Dermis microvascular lymphatic vessel endothelial cell (primary cell): ENCODE data around the gene LY6G6C. TPM values are rescaled to one million over a fixed set of nuclear protein-coding genes. Genes with fewer than 3 reads are reported as not detected.

Source experiments
- DNase-seq, 2 donors: peaks; one replicate each; pipeline versions ENCODE4 v3.0.0 to v3.0.0-alpha.2; 2010; ENCODE audit warnings: low read depth in 2 of 2
- total RNA-seq: library from RNA; depleted of rRNA; stranded (reverse); fragments of >200 nt; gene quantifications from 2 replicates; pipeline ENCODE4 v1.2.1, GENCODE V29; 2014

Gene LY6G6C, protein sequence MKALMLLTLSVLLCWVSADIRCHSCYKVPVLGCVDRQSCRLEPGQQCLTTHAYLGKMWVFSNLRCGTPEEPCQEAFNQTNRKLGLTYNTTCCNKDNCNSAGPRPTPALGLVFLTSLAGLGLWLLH
- not detected in 2 replicates for total RNA-seq

DNA sequence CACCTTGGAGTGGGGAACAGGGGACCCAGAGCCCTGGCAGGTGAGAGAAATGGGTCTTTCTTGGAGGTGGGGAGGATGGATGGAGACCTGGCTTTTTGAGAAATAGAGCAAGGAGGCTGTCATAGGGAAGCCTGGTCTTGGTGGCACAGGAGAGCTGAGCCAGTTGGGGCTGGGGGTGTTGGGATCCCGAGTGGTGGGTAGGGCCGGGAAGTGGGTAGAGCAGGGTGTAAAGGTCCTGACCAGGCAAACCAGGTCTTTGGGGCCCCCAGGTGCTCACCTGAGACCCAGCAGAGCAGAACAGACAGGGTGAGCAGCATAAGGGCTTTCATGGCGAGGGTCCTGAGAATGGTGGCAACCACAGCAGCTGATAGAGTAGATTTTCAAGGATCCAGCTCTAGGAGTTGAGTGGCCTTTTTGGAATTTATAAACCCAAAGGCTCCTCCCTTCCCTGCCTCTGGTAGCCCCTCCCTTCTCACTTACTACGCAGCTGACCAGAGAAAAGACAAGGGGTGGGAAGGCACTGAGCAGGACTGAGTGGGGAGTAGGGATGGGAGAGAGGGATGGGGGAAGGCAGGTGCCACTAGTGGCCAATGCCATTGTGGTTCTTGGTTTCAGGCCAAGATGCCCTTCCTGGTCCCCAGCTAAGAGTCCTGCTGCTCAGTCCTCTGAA is at the start of gene LY6G6C:
Gene LY6G6C (minus strand): TSS at position 396 of the 670 bp plus-strand sequence. CDS start 67 bp downstream, at position 329.
- no peak for DNase-seq

DNA sequence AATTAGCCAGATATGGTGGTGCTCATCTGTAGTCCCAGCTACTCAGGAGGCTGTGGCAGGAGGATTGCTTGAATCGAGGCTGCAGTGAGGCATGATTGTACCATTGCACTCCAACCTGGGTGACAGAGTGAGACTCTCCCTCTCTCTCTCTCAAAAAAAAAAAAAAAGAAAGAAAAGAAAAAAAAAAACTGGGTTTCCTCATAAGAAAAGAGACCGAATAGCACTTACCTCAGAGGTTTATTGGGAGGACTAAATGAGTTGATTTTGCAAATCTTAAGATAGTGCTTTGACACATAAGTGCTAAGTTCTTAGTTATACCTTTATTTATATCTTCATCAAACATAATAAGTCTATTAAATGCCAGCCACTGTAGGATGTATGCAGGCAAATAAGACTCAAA is 49.3 kb upstream of the LY6G6C start:
- DNase-seq: no peak

DNA sequence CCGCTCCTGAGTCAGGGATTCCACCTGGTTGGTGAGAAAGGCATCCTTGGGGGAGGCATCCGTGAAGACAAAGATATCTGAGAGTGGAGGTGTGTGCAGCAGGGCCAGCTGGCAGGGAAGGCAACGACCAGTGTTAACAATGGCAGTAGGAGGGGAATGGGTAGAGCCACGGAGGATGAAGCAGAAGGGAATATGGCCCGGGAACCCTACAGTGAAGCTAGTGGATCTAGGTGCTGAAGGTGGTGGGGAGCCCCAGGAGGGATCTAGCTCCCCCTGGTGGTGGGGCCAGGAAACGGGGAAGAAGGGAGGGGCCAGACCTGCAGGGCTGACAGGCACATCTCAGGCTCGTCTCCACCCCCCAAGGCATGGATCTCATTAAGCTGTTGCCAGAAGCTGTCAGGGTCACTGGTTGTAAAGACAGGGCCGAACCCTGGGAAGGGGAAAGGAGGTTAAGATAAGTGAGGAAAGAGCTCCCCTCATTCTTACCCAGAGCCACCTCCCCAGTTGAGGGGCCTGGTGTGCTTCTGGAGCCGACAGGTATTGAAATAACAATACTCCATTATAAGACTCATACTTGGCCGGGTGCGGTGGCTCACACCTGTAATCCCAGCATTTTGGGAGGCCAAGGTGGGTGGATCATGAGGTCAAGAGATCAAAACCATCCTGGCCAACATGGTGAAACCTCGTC is 48.3 kb upstream of the LY6G6C start:
- DNase-seq: peak; percentile 39 to 67

DNA sequence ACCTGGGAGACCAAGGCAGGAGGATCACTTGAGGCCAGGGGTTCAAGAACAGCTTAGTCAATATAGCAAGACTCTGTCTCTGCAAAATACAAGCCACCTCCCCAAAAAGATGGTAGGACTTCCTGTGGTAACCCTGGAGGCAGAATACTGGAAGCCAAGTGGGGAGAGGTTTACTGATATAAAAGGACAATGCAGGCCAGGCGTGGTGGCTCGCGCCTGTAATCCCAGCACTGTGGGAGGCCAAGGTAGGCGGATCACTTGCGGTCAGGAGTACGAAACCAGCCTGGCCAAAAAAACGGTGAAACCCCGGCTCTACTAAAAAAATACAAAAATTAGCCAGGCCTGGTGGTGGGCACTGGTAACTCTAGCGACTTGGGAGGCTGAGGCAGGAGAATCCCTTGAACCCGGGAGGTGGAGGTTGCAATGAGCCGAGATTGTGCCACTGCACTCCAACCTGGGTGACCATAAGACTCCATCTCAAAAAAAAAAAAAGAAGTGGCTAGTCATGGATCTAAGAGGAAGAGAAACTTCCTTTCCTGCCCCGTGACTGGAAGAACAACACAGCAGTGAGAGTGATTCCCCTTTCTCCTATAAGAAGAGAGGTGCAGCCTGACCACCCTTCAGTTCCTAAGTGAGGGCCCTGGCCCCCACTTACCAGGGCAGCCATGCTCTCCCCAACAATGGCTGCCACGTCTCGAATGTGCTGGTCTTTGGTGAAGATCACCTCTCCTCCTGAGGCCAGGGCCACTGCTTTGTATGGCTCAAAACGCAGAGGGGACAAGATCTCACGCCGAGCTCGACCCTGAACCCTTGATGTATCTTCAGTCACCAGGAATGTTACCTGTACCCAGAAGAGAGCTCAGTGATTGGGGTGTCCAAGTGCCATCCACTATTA is 47.1 kb upstream of the LY6G6C start:
- DNase-seq: peak in 1 of 2 donors; percentile 30

DNA sequence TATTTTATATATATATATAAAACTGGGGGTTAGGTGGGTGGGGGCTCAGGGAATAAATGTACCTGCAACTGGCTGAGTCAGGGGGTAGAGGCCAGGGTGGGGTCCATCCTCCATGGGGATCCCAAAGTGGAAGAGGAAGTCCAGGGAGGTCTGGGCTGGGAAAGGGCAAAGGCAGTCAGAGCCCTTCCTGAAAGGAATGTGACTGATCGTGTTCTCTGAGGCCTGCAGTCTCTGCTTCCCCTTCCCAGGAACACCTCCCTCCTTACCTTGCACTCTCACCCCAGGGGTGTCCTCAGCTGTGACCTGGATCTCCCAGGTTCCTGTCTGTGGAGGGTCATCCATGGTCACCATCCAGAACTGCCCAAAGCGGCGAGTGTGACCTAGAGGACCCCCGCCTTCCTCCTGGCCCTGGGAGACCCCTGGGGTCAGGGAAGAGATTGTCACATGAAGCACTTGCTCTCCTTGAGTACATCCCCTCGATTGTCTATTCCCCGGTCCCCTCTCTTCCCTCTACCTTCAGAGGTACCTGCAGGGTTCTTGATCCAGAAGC is 45.6 kb upstream of the LY6G6C start:
- DNase-seq: no peak

DNA sequence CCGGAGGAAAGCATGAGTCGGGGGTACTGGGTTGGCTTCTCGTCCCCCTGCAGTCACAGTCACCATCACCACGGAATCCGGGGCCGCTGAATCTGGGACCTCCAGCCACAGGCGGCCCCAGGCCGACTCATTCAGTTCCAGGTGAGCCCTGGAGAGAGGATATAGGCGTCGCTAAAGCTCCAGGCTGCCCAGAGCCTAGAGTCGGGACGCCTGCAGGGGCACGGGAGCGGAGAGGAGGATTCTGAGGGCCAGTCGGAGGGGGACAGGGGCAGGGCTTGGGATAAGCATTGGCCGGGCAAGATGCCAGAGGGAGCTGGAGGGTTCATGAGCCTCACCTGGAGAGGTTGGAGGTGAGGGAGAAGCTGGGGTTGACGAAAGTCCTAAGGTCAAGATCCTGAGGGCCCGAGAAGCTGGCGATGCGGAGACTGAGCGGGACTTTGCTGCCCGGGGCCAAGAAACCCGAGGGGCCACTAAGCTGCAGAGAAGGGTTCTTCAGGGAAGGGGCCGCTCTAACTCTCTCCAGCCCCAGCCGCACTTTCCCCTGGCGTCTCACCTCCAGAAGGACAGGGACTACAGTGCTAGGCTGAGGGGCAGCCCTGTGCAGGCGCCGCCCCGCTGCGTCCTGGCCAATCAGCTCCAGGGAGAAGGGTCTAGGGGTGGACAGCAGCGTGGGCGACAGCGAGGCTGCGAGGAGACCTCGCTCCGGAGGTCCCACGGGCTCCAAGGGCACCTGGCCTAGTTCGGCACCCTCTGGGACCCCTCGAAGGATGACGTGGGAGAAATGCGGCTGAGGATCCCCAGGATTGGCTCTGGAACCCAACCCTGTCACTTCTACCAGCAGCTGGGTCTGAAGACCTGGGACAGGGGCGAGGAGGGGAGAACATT is 44.6 kb upstream of the LY6G6C start:
- peak in 1 of 2 donors; percentile 45 for DNase-seq

DNA sequence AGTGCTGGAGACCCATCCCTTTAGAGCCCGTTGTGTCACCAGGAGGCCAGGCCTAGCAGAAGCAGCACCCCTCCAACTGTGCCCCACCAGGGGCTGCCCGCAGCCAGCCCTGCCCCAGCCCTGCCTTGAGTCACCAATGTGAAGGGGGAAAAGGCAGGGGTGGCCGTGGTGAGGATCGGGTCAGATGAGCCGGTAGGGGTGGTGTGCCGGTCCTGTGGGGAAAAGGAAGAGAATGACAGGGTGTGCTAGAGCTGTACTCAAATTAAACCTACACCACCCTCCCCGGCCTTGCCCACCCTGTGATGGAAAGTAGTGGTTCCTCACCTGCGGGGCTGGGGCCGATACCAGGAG is 44.0 kb upstream of the LY6G6C start:
- DNase-seq: no peak

DNA sequence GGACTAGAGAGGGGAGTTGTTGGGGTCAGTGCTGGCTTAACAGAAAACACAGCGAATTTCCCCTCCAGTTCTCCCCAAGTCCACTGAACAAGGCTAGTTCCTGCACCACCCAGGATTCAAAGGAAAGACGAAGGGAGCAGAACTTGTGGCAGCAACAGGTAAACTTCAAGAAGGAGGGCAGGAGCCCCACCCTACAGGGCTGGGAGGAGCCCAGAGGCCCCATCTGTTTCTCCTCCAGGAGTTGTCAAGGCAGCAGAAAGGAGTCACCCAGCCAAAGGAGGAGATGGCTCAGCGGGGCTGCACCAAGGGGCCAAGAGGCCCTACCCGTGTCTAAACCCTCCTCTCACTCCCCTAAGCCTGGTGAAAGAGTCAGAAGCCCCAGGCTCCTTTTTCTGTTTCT is 42.7 kb upstream of the LY6G6C start:
- DNase-seq: no peak

DNA sequence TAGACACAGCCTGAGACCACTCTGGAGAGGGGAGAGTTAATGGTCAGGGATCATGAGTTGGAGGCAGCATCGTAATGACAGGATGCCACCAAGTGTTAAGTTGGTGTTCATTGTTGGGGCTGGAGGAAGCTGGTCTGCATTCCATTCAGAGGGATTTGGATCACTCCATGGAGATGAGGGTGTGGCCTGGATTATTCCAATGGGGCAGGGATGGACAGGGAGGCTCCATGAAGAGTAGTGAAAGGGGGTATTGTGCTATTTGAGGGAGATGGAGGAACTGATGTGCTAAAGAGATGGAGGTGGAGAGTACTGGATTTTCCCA is 42.0 kb upstream of the LY6G6C start:
- peak; percentile 63 to 89 for DNase-seq

DNA sequence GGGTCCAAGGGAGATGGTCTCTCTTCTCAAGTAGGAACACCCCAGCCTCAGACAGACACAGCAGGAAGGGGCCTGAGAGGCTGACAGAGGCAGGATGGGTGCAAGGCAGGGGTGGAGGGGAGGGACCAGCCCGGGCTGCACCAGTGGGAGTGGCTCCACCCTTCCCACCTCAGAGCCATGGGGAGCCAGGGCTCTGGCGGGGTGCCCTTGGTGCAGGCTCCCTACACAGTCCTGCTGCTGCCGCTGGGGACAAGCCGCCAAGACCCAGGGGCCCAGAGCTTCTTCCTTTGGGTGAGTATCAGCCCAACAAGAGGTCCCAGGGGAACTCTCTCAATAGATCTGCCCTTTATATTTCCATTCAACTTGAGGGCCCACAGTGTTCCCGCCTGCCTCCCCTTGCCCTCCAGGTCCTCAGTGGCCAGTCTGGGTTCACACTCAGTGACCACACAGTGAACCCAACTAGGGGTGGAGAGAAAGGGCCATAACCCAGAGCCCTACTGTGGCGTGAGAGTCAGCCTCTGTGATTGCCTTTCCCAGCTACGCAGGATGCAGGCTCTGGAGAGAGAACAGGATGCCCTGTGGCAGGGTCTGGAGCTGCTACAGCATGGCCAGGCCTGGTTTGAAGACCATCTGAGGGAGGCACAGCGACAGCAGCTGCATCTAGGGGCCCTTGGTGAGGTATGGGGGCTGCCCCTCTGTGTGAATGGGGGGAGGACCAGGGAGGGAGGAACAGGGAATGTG is 41.5 kb upstream of the LY6G6C start:
- no peak for DNase-seq

DNA sequence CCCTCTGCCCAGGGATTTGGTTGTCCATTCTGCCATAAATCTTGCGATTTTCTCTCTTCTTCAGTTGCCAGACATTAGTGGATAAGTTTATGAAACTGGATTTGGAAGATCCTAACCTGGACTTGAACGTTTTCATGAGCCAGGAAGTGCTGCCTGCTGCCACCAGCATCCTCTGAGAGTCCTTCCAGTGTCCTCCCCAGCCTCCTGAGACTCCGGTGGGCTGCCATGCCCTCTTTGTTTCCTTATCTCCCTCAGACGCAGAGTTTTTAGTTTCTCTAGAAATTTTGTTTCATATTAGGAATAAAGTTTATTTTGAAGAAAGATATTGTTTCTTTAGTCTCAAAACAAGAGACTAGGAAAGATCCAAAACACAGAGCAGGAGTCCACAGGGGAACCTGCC is 40.8 kb upstream of the LY6G6C start, which contains the start of gene SAPCD1:
Gene SAPCD1 (plus strand): TSS at position 301 of the 400 bp plus-strand sequence. CDS start 399 bp downstream, outside the sequence.
- DNase-seq: no peak

DNA sequence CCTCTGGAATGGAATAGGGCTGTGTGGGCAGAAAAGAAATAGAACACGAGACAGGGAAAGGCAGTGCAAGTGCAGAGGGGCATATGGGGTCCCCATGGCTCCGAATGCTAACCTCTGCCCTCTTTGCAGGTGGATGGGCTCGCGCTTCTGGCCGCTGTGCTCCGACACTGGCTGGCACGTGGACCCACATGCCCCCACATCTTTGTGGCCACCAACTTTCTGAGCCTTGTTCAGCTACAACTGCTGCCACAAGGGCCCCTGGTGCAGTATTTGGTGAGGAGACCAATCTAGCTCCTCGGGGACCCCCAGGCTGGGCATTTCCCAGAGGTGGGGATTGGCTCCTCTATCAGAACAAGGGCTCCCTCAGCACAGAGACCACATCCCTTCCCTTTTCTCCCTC is 39.8 kb upstream of the LY6G6C start:
- DNase-seq: no peak

DNA sequence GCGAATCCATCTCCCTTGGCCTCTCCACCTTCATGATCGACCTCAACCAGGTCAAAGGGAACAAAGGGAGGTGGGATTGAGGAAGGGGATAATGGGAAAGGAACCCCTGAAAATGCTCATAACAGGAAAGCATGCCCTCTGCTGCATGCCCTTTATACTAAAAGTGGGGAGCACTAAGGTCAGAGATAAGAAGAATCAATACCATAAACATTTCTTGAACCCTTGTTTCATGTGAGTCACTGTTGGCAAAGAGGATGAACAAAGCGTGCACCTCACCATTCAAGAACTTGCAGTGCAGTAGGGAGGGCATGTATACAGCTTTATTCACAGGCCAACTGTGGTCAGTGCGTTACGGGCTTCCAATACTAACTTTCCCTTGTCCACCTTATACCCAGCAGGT is 39.2 kb upstream of the LY6G6C start:
- no peak for DNase-seq

DNA sequence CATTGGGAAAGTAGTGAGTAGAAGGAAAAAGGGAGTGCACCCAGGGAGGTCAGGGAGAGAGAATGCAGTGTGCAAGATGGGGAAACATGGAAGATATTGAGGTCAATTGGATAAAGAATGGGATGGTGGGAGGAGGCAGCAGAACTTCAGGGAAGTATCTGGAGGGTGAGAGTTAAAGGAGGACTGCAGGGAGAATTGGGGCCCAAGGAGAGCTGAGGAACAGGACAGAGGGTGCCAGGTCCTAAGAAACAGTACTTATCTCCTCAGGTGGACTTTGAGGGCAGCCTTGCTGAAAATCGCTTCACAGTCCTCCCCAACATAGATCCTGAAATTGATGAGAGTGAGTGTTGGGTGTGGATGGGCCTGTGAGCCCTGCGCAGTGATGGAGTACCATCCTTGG is 36.7 kb upstream of the LY6G6C start:
- no peak for DNase-seq

DNA sequence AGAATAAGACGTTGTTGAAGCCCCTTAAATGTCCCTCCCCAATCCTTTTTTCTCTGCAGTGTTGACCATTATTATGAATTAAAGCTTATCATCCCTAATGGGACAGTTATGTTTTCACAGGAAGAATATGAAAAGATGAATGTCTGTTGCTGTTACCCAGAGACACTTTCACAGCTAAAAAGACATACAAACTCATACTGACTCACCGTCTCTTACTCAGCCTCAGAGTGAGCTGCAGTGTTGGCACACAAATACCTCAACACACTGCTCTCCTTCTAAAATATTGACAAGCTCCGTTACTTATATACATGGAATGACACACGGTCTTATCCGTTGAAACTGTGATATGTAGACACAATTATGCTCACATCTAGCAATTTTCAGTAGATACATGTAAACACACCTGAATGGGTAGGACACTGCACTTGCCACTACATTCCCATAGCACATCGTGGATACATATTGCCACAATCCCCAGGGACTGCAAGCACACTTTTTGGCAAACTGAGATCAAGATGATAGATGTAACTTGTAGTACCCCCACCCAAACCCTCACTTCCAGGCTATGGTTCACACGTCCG is 31.3 kb upstream of the LY6G6C start:
- peak in 1 of 2 donors; percentile 24 for DNase-seq

DNA sequence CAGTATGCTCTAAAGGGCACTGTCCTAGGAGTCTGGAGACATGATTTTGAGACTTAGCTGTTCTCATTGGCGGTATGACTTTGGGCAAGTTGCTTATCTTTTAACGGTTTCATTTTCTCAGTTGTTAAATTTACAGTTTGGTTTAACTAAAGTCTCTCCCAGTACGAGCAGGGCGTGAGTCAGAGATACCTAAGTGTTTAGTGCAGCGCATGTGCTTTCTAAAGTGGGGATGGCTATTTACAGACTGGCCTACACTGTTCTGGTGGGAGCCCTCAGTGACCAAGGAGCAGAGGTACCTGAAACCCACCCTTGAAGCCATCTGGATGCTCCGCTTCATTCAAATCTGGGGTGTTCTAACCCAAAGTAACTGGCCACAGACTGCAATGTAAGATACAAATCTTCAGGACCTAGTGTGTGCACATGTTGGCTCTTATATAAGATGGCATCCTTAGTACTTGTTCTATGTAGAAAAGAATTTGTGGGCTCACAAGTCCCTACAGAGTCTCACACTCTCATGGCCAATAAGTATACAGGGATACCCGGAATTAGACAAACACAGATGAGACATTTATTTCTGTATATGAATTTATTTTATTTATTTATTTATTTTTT is 29.0 kb upstream of the LY6G6C start:
- DNase-seq: no peak

DNA sequence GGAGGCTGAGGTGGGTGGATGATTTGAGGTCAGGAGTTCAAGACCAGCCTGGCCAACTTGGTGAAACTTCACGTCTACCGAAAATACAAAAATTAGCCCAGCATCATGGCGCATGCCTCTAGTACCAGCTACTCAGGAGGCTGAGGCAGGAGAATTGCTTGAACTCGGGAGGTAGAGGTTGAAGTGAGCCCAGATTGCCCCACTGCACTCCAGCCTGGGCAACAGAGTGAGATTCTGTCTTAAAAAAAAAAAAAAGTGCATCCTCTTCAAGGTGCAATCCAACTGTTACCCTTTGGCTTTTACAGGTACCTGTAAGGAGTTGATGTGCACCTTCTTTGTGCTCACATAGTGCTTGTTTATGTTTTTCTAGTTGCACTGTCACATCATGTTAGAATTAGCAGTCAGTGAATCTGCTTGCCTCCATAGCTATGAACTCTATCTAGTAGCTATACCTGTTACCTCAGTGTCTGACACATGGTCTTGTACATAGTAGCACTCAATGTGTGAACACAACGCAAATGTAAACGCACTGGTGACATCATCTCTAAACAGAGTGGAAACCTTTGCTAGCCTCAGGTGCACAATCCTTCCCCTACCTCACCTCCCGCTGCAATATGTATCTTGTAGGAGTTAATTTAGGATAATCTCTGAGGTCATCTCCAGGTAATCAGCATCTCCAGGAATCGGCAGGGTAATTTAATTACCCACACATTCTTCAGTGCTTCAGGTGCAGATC is 27.9 kb upstream of the LY6G6C start:
- no peak for DNase-seq

DNA sequence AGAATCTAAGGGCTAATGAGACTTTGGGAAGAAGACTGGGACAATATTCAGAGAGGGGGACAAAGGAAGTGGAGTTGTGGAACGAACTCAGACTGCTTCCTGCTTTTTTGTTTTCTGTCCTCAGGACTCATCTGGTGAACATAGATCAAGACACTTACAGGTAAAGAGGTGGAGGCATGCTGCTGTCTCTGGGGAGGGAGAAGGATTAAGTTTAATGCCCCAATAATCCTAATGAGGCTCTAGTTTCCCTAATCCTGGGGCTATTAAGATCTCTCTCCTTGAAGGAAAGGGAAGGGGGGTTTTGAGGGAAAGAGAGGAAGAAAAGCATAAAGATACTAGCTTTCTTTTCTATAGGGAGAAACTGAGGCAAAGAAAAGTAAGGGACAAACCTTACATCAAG is 22.9 kb upstream of the LY6G6C start:
- DNase-seq: no peak

DNA sequence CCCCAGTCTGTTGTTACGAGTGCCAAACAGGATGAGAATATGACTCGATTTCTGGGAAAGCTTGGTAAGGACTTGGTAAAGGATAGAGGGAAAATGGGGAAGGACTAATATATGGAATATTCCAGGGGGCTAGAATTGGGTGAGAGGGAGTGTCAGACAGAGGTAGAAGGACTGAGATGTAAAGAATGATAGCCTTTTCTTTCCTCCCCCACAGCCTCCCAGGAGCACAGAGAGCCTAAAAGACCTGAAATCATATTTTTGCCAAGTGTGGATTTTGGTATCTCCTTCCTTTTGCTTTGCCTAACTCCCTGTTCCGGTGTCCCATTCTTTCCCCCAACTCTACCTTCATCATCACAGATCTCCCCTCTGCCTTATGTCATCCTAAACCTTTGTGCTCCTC is 21.3 kb upstream of the LY6G6C start:
- DNase-seq: no peak
